Esophagus muscularis mucosa (tissue), 4 donors: Measurements from ENCODE around the gene SETD7. TPM values are rescaled to one million over a fixed set of nuclear protein-coding genes. Genes with fewer than 3 reads are reported as not detected.

Experiments used
- DNase-seq: peaks from one replicate; pipeline ENCODE4 v3.0.0-alpha.2; 2017; ENCODE audit errors: extremely low spot score
- H3K27ac ChIP-seq, 4 donors: fragments of 200-600 bp; sonication (generic); replicated peaks in 1 of 4; 1 replicate in 3 of 4; 2 replicates in 1 of 4; pipeline ENCODE4 v1.5.1; 2016 to 2019; ENCODE audit warnings: mild to moderate bottlenecking in 1 of 4
- H3K27me3 ChIP-seq, 4 donors: fragments of 200-600 bp; sonication (generic); one replicate each; pipeline versions ENCODE4 v1.5.1 to v1.6.0; 2016 to 2019
- H3K36me3 ChIP-seq, 4 donors: fragments of 200-600 bp; sonication (generic); one replicate each; pipeline ENCODE4 v1.5.1; 2016 to 2019
- H3K4me1 ChIP-seq, 4 donors: fragments of 200-600 bp; sonication (generic); one replicate each; pipeline ENCODE4 v1.5.1; 2016 to 2019
- H3K4me3 ChIP-seq, 4 donors: fragments of 200-600 bp; sonication (generic); 1 replicate in 2 of 4; 2 replicates in 2 of 4; pipeline ENCODE4 v1.5.1; 2016 to 2019; ENCODE audit warnings: mild to moderate bottlenecking in 4 of 4, moderate library complexity in 1 of 4
- H3K9me3 ChIP-seq, 4 donors: fragments of 200-600 bp; sonication (generic); 1 replicate in 3 of 4; 2 replicates in 1 of 4; pipeline ENCODE4 v1.5.1; 2016 to 2019
- EP300 ChIP-seq: sonication (generic); formaldehyde crosslinking; IDR thresholded peaks from one replicate; pipeline ENCODE4 v1.6.1; 2017; ENCODE audit warnings: antibody characterized with exemption
- POLR2A ChIP-seq: fragments of 450-650 bp; IDR thresholded peaks from one replicate; pipeline ENCODE4 v1.6.1; 2017; ENCODE audit warnings: antibody characterized with exemption, moderate library complexity, mild to moderate bottlenecking, low read depth
- POLR2AphosphoS5 ChIP-seq, 2 donors: sonication (generic); formaldehyde crosslinking; IDR thresholded peaks; one replicate each; pipeline ENCODE4 v1.6.1; 2017; ENCODE audit warnings: antibody characterized with exemption in 2 of 2
- WGBS: methylation state at CpG from one replicate; pipeline ENCODE4 v1.1.5; 2018; 5-methylcytosine and 5-hydroxymethylcytosine counted together
- intact Hi-C: fragments of 100-400 bp; cut with DNase I; formaldehyde crosslinking; loops from one replicate; pipeline ENCODE4 v1.15.1; 2023
- total RNA-seq, 4 donors: library from RNA; depleted of rRNA; stranded (reverse); fragments of >200 nt; gene quantifications; one replicate each; pipeline versions ENCODE4 v1.1.0 to v1.2.1, GENCODE V29; 2016
- TF ChIP-seq, protein P1 (sequence below), 3 experiments: fragments of 200-600 bp in 2 of 3; fragments of 450-650 bp in 1 of 3; sonication (generic) in 2 of 3; IDR thresholded peaks; one replicate each; pipeline ENCODE4 v1.5.1; 2017 to 2019; ENCODE audit warnings: antibody characterized with exemption in 3 of 3, mild to moderate bottlenecking in 2 of 3, moderate library complexity in 1 of 3

SETD7 gene
- total RNA-seq, 4 donors from 2014 or later = 54.4 to 96.0 (median 63.9) TPM

DNA sequence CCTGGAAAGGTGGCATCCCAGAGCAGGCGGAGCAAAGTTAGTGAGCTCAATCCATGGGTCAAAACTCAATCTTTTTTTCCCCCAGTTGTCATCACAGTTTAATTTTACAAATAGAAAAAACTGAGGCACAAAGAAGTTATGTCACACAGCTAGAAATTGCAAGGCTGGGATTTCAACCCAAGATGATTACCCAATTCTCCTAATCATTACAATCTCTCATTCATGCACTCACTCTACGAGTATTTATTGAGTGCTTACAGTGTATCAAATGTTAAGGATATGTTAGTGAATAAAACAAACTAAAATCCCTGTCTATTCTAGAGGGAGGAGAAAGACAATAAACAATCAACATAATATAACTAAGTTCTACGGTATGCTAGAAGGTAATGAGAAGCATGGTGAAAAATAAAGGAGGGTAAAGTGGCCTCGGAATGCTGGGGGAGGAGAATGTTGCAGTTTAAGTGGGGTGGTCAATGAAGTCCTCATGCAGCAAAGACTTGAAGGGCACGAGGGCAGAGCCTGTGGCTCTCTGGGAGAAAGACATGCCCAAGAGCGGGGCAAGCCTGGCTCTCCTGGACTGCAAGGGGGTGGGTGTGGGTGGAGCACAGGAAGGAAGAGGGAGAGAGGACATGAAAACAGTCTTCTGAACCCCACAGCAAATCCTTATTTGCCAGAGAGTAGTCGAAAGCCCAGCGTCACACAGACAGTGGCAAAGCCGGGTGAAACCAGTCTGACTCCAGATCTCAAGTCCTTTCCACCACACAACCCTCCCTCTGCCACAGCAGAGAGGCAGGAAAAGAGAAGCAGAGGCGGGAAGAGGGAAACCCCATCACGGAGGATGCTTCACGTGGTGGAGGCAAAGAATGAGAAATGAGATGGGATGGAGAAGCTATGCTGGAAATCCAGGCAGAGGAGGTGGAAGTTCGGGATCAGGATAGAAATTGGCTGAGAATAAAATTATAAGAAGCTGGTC is 53.8 kb downstream of the SETD7 start:
- H3K27ac ChIP-seq = no peak overlapping the region
- WGBS = 80% methylated on average over 13 of the region's 13 CpGs
- TF ChIP-seq, protein P1, sequence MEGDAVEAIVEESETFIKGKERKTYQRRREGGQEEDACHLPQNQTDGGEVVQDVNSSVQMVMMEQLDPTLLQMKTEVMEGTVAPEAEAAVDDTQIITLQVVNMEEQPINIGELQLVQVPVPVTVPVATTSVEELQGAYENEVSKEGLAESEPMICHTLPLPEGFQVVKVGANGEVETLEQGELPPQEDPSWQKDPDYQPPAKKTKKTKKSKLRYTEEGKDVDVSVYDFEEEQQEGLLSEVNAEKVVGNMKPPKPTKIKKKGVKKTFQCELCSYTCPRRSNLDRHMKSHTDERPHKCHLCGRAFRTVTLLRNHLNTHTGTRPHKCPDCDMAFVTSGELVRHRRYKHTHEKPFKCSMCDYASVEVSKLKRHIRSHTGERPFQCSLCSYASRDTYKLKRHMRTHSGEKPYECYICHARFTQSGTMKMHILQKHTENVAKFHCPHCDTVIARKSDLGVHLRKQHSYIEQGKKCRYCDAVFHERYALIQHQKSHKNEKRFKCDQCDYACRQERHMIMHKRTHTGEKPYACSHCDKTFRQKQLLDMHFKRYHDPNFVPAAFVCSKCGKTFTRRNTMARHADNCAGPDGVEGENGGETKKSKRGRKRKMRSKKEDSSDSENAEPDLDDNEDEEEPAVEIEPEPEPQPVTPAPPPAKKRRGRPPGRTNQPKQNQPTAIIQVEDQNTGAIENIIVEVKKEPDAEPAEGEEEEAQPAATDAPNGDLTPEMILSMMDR (IDR thresholded peaks at IDR 0.05) = no peak
- TF ChIP-seq POLR2A (no peak), POLR2AphosphoS5 (IDR thresholded peaks at IDR 0.05) (no peak), EP300 (no peak)
- H3K36me3 ChIP-seq = peaks cover 0 to 20% (median 11%) of the 10 kb centered on the region in 4 donors
- H3K27me3 ChIP-seq = no peaks in the 10 kb centered on the region
- DNase-seq = no peak
- intact Hi-C loops = no loop called here
- no peaks in the 10 kb centered on the region for H3K9me3 ChIP-seq
- no peak overlapping the region for H3K4me3 ChIP-seq
- H3K4me1 ChIP-seq = peaks cover 0 to 12% (median 11%) of the 10 kb centered on the region in 4 donors

DNA sequence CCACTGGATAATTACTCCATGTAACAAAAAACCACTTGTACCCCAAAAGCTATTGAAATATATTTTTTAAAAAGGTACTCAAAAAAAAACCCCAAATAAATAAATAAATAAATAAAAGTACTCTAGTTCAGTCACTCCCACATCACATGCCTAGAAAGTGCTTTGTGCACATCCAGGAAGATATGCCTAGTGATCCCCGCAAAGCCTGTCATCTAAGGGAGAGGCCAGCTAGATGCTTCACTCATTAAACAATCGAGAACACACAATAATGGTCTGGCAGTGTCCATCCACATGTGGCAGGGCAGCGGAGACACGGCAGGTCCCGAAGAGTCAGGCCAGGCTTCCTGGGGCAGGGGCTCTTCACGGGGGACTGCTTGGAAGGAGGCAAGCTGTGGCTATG is 54.5 kb downstream of the SETD7 start:
- DNase-seq = no peak
- no peak for TF ChIP-seq EP300
- no peak for TF ChIP-seq POLR2A
- TF ChIP-seq, protein P1 (IDR thresholded peaks at IDR 0.05) = no peak
- no peak for TF ChIP-seq POLR2AphosphoS5 (IDR thresholded peaks at IDR 0.05)
- intact Hi-C loops = no loop called here
- Histone ChIP-seq H3K4me1 (peaks cover 0 to 12% (median 11%) of the 10 kb centered on the region in 4 donors), H3K9me3 (no peaks in the 10 kb centered on the region), H3K4me3 (no peak overlapping the region), H3K27me3 (no peaks in the 10 kb centered on the region), H3K36me3 (peaks cover 0 to 13% (median 5%) of the 10 kb centered on the region in 4 donors), H3K27ac (no peak overlapping the region)
- 87% methylated on average over 6 of the region's 6 CpGs for WGBS

DNA sequence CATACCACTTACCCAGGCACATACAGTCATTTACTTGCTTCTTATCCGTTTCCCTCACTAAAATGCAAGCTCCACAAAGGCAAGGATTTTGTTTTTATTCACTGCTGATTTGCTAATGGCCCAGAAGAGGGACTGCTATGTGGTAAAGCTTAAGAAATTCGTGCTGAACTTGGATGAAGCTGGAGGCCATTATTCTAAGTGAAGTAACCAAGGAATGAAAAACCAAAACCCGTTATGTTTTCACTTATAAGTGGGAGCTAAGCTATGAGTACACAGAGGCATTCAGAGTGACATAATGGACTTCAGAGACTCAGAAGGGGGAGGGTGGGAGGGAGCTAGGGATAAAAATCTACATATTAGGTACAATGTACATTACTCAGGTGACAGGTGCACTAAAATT is 54.9 kb downstream of the SETD7 start:
- H3K4me1 ChIP-seq = peaks cover 0 to 12% (median 11%) of the 10 kb centered on the region in 4 donors
- no peaks in the 10 kb centered on the region for H3K9me3 ChIP-seq
- DNase-seq = no peak
- intact Hi-C loops = no loop called here
- 65% methylated on average over 3 of the region's 3 CpGs for WGBS
- H3K4me3 ChIP-seq = no peak overlapping the region
- no peaks in the 10 kb centered on the region for H3K27me3 ChIP-seq
- no peak overlapping the region for H3K27ac ChIP-seq
- peaks cover 0 to 10% (median 5%) of the 10 kb centered on the region in 4 donors for H3K36me3 ChIP-seq
- TF ChIP-seq POLR2A = no peak
- TF ChIP-seq, protein P1 (IDR thresholded peaks at IDR 0.05) = no peak
- no peak for TF ChIP-seq EP300
- no peak for TF ChIP-seq POLR2AphosphoS5 (IDR thresholded peaks at IDR 0.05)

DNA sequence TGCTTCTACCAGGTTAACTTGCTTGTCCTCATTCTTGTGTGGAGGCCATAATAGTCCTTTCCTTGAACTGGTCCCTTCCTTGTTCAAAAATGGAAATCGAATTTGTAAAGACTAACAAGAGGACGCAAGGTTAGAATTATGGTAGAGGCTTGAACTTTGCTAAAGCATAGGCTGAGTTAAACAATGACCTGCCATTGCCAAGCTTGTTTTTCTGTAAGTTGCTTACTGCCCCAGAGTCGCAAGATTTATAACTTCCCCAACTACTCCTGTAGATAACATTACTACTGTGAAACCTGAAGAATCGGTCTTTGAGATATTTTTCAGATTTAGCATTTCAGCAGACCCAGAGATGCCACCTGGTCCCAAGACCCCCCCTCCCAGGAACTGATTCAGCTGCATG is 56.8 kb downstream of the SETD7 start:
- Histone ChIP-seq H3K4me3 (no peak overlapping the region), H3K27ac (no peak overlapping the region), H3K36me3 (peaks cover 0 to 10% (median 0%) of the 10 kb centered on the region in 4 donors), H3K27me3 (no peaks in the 10 kb centered on the region), H3K9me3 (no peaks in the 10 kb centered on the region), H3K4me1 (peaks cover 0 to 12% (median 11%) of the 10 kb centered on the region in 4 donors)
- WGBS = 93% methylated on average over 4 of the region's 4 CpGs
- no peak for DNase-seq
- TF ChIP-seq EP300 = no peak
- TF ChIP-seq, protein P1 (IDR thresholded peaks at IDR 0.05) = no peak
- TF ChIP-seq POLR2AphosphoS5 (IDR thresholded peaks at IDR 0.05) = no peak
- TF ChIP-seq POLR2A = no peak
- intact Hi-C loops = loop anchor here (5.0 kb wide), 2 partner anchors 133 to 153 kb away; no protein-coding TSS in a partner anchor
